IMR-90 (cell line): Measurements from ENCODE around the gene DLX6. TPM values are rescaled to one million over a fixed set of nuclear protein-coding genes. Genes with fewer than 3 reads are reported as not detected.

Source experiments
- ATAC-seq: fragments of 200-7000 bp; cut with Tn5 transposase; 2 replicates; pipeline ENCODE4 v1.9.1; 2020; ENCODE audit warnings: low read depth, mild to moderate bottlenecking, moderate library complexity
- BruUV-seq: library from RNA; stranded (reverse); fragments of 400-500 nt; replicated peaks from 2 replicates; lab custom pipeline; 2021; lab: Mats Ljungman, UMichigan
- CTCF ChIA-PET: fragments of 300-600 bp; formaldehyde crosslinking; extraction: SDS; loops from one replicate; lab custom pipeline; 2021; ENCODE audit warnings: antibody characterized with exemption; lab: Yijun Ruan, JAX
- POLR2A ChIA-PET: fragments of 300-600 bp; sonication (Branson Sonifier 250); formaldehyde crosslinking; loops from one replicate; lab custom pipeline; 2022; ENCODE audit warnings: antibody characterized with exemption; ENCODE audit not compliant: unreplicated experiment; lab: Charles Lee
- DNase-seq: peaks from one replicate; pipeline ENCODE4 v3.0.0; 2013
- H2AFZ ChIP-seq: replicated peaks from 2 replicates; pipeline ENCODE3; 2013; ENCODE audit warnings: low read length, mild to moderate bottlenecking; ENCODE audit not compliant: poor library complexity
- H2AK5ac ChIP-seq: 2 replicates; pipeline ENCODE4 v1.6.1; 2013; ENCODE audit warnings: low read depth, low read length, inconsistent platforms
- H2AK9ac ChIP-seq: replicated peaks from 2 replicates; pipeline ENCODE3; 2013; ENCODE audit warnings: mild to moderate bottlenecking, low read depth, low read length, moderate library complexity; ENCODE audit not compliant: poor library complexity
- H2BK120ac ChIP-seq: 2 replicates; pipeline ENCODE4 v1.6.1; 2013; ENCODE audit warnings: low read depth, low read length, inconsistent platforms
- H2BK15ac ChIP-seq: 3 replicates; pipeline ENCODE4 v1.6.1; 2013; ENCODE audit warnings: low read depth, low read length, inconsistent platforms
- H2BK20ac ChIP-seq: 2 replicates; pipeline ENCODE4 v1.6.1; 2013; ENCODE audit warnings: low read depth, mild to moderate bottlenecking, inconsistent platforms, low read length, moderate library complexity
- H2BK5ac ChIP-seq: 2 replicates; pipeline ENCODE4 v1.6.1; 2013; ENCODE audit warnings: mild to moderate bottlenecking, low read depth, low read length, inconsistent platforms; ENCODE audit not compliant: poor library complexity, severe bottlenecking
- H3K14ac ChIP-seq: replicated peaks from 2 replicates; pipeline ENCODE4 v1.6.1; 2013; ENCODE audit warnings: low read depth, low read length, inconsistent platforms
- H3K18ac ChIP-seq: 2 replicates; pipeline ENCODE4 v1.6.1; 2013; ENCODE audit warnings: low read depth, low read length, control low read depth
- H3K23ac ChIP-seq: 2 replicates; pipeline ENCODE4 v1.6.1; 2013; ENCODE audit warnings: low read depth, low read length, inconsistent platforms
- H3K27ac ChIP-seq: 2 replicates; pipeline ENCODE4 v1.5.1; 2013; ENCODE audit warnings: mild to moderate bottlenecking, control low read depth, low read length; ENCODE audit not compliant: insufficient read depth
- H3K27me3 ChIP-seq: 2 replicates; pipeline ENCODE4 v1.6.1; 2013; ENCODE audit warnings: low read length; ENCODE audit not compliant: control insufficient read depth, insufficient read depth
- H3K36me3 ChIP-seq: 2 replicates; pipeline ENCODE4 v1.6.1; 2013; ENCODE audit warnings: low read length, mixed read lengths; ENCODE audit not compliant: control insufficient read depth, insufficient read depth
- H3K4ac ChIP-seq: 2 replicates; pipeline ENCODE4 v1.6.1; 2013; ENCODE audit warnings: low read depth, low read length, inconsistent platforms
- H3K4me1 ChIP-seq: 2 replicates; pipeline ENCODE4 v1.6.1; 2013; ENCODE audit warnings: low read length, mixed read lengths; ENCODE audit not compliant: control insufficient read depth, insufficient read depth
- H3K4me2 ChIP-seq: 2 replicates; pipeline ENCODE4 v1.6.1; 2013; ENCODE audit warnings: low read depth, mild to moderate bottlenecking, control low read depth, low read length, moderate library complexity
- H3K4me3 ChIP-seq: 2 replicates; pipeline ENCODE4 v1.5.1; 2013; ENCODE audit warnings: low read depth, mild to moderate bottlenecking, control low read depth, low read length, moderate library complexity; ENCODE audit not compliant: insufficient read depth
- H3K56ac ChIP-seq: 2 replicates; pipeline ENCODE4 v1.6.1; 2013; ENCODE audit warnings: low read length, inconsistent platforms; ENCODE audit not compliant: insufficient read depth; ENCODE audit errors: extremely low read depth
- H3K79me1 ChIP-seq, 2 experiments: 2 replicates each; pipeline ENCODE4 v1.6.1; 2013; ENCODE audit warnings: low read length in 2 of 2, inconsistent platforms in 1 of 2, low read depth in 1 of 2
- H3K9ac ChIP-seq: 2 replicates; pipeline ENCODE4 v1.6.1; 2013; ENCODE audit warnings: low read depth, low read length, control low read depth
- H3K9me1 ChIP-seq: 2 replicates; pipeline ENCODE4 v1.6.1; 2013; ENCODE audit warnings: low read length, inconsistent platforms; ENCODE audit not compliant: insufficient read depth
- H3K9me3 ChIP-seq: 2 replicates; pipeline ENCODE4 v1.6.1; 2013; ENCODE audit warnings: low read length; ENCODE audit not compliant: control insufficient read depth, insufficient read depth
- H4K20me1 ChIP-seq: 2 replicates; pipeline ENCODE4 v1.6.1; 2013; ENCODE audit warnings: low read length, inconsistent platforms; ENCODE audit not compliant: insufficient read depth
- H4K5ac ChIP-seq: 2 replicates; pipeline ENCODE4 v1.6.1; 2013; ENCODE audit warnings: mild to moderate bottlenecking, low read depth, low read length, control low read depth
- H4K8ac ChIP-seq, 2 experiments: 2 replicates each; pipeline ENCODE4 v1.6.1; 2013; ENCODE audit warnings: low read depth in 2 of 2, low read length in 2 of 2, control low read depth in 1 of 2, inconsistent platforms in 1 of 2
- H4K91ac ChIP-seq: 2 replicates; pipeline ENCODE4 v1.6.1; 2013; ENCODE audit warnings: low read depth, low read length, inconsistent platforms; ENCODE audit not compliant: insufficient read depth
- CEBPB ChIP-seq: IDR thresholded peaks from 2 replicates; pipeline ENCODE4 v1.6.1; 2012; ENCODE audit warnings: low read depth, low read length, improper control_type of control experiment
- FOS ChIP-seq: fragments of 150-350 bp; IDR thresholded peaks from 2 replicates; pipeline ENCODE4 v1.6.1; 2016; ENCODE audit warnings: low read depth, low read length
- MAFK ChIP-seq: IDR thresholded peaks from 2 replicates; pipeline ENCODE4 v1.6.1; 2012; ENCODE audit warnings: low read depth, low read length, improper control_type of control experiment
- MAZ ChIP-seq: IDR thresholded peaks from 2 replicates; pipeline ENCODE4 v1.6.1; 2012; ENCODE audit warnings: low read depth, mild to moderate bottlenecking, low read length, improper control_type of control experiment, moderate library complexity, borderline replicate concordance
- NFE2L2 ChIP-seq: fragments of 150-350 bp; IDR thresholded peaks from 2 replicates; pipeline ENCODE4 v1.6.1; 2016; ENCODE audit warnings: low read depth, mild to moderate bottlenecking, low read length
- RCOR1 ChIP-seq: IDR thresholded peaks from 2 replicates; pipeline ENCODE4 v1.6.1; 2012; ENCODE audit warnings: mild to moderate bottlenecking, low read length, improper control_type of control experiment; ENCODE audit not compliant: insufficient replicate concordance
- RFX5 ChIP-seq: IDR thresholded peaks from 2 replicates; pipeline ENCODE4 v1.8.0; 2012; ENCODE audit warnings: low read depth, mild to moderate bottlenecking, low read length, moderate library complexity
- WGBS, 2 experiments: methylation state at CpG; one replicate each; pipeline versions ENCODE4 v1.1.5 to v1.1.7; 2013; ENCODE audit warnings: missing lambda C conversion rate in 2 of 2; ENCODE audit not compliant: insufficient read length in 1 of 2; ENCODE audit errors: extremely low coverage in 2 of 2; 5-methylcytosine and 5-hydroxymethylcytosine counted together
- dilution Hi-C: fragments of 300-500 bp; cut with HindIII; formaldehyde crosslinking; loops from one replicate; pipeline ENCODE4 v1.14.3; 2018; ENCODE audit warnings: low sequenced_read_pairs; ENCODE audit not compliant: unreplicated experiment
- in situ Hi-C: fragments of 300-500 bp; cut with MboI; formaldehyde crosslinking; loops from 3 replicates; pipeline ENCODE4 v1.14.3; 2019; ENCODE audit warnings: low sequenced_read_pairs, inconsistent platforms, mixed read lengths
- intact Hi-C: fragments of 100-400 bp; cut with micrococcal nuclease; formaldehyde crosslinking; loops from 2 replicates; pipeline ENCODE4 v1.10.0; 2022
- polyA plus RNA-seq, 3 experiments: library from polyadenylated mRNA; depleted of rRNA; stranded (reverse); fragments of >200 nt; gene quantifications; 2 replicates each; pipeline ENCODE4 v1.2.3, GENCODE V29; 2012; ENCODE audit warnings: low replicate concordance in 1 of 3
- total RNA-seq: library from RNA; depleted of rRNA; stranded (reverse); fragments of >200 nt; gene quantifications from 2 replicates; pipeline ENCODE4 v1.2.3, GENCODE V29; 2012

The DLX6 gene
- total and polyA plus RNA-seq, 2 of the 4 experiments (the other 2 are of a cell fraction): not detected

GRCh38 chr7:97021747-97022490 lies 16.6 kb downstream of the DLX6 start:
- Histone ChIP-seq H3K4me1 (no peaks in the 10 kb centered on the region), H3K27ac (no peak overlapping the region), H4K5ac (no peak overlapping the region), H2BK120ac (no peak overlapping the region), H2BK5ac (no peak overlapping the region), H2AK5ac (no peak overlapping the region), H4K20me1 (no peaks in the 10 kb centered on the region), H4K8ac (no peak overlapping the region), H4K91ac (no peak overlapping the region), H3K4me3 (no peak overlapping the region), H3K4me2 (no peak overlapping the region), H3K18ac (no peak overlapping the region), H3K56ac (no peak overlapping the region), H3K9ac (no peak overlapping the region), H3K14ac (no peak overlapping the region), H2AFZ (no peak overlapping the region), H2BK15ac (no peak overlapping the region), H3K4ac (no peak overlapping the region), H3K23ac (no peak overlapping the region), H2BK20ac (no peak overlapping the region), H2AK9ac (no peak overlapping the region), H3K36me3 (no peaks in the 10 kb centered on the region), H3K79me1 (no peaks in the 10 kb centered on the region), H3K9me3 (peaks cover 7% of the 10 kb centered on the region), H3K27me3 (peaks cover 85% of the 10 kb centered on the region), H3K9me1 (no peaks in the 10 kb centered on the region)
- no peak for DNase-seq
- dilution Hi-C loops (no loop called here), intact Hi-C loops (no loop called here), in situ Hi-C loops (loop anchor here (10.0 kb wide), 1 partner anchor 947 kb away; no protein-coding TSS in a partner anchor)
- BruUV-seq: no TSS peak
- TF ChIP-seq NFE2L2 (no peak), MAFK (no peak), MAZ (no peak), CEBPB (no peak), RFX5 (no peak), RCOR1 (no peak), FOS (no peak)
- ChIA-PET CTCF (no interaction called here), POLR2A (no interaction called here)
- WGBS, 2 experiments: 57% methylated on average over 24 of the region's 39 CpGs; no CpG with 5 or more reads in 1 of the 2 experiments
- no peak for ATAC-seq
